Lung (tissue), 12 donors: ENCODE data around the gene CD300A. TPM values are rescaled to one million over a fixed set of nuclear protein-coding genes. Genes with fewer than 3 reads are reported as not detected.

ENCODE experiments used
- ATAC-seq: fragments of 200-7000 bp; cut with Tn5 transposase; one replicate; pipeline ENCODE4 v1.9.1; 2020; ENCODE audit warnings: moderate number of reproducible peaks; ENCODE audit not compliant: insufficient read depth, low FRiP score
- DNase-seq, 3 donors: peaks; one replicate each; pipeline ENCODE4 v3.0.0-alpha.2; 2013 to 2017
- H3K27ac ChIP-seq, 2 donors: one replicate each; pipeline ENCODE4 v1.5.1; 2013; ENCODE audit warnings: mild to moderate bottlenecking in 2 of 2, moderate library complexity in 2 of 2, control low read depth in 1 of 2, inconsistent platforms in 1 of 2, low read depth in 1 of 2, low read length in 1 of 2
- H3K27me3 ChIP-seq, 3 donors: one replicate each; pipeline ENCODE4 v1.5.1; 2013; ENCODE audit warnings: low read length in 2 of 3; ENCODE audit not compliant: control insufficient read depth in 3 of 3, insufficient read depth in 3 of 3
- H3K36me3 ChIP-seq, 4 donors: one replicate each; pipeline ENCODE4 v1.5.1; 2013; ENCODE audit warnings: low read length in 4 of 4, mild to moderate bottlenecking in 1 of 4, moderate library complexity in 1 of 4; ENCODE audit not compliant: control insufficient read depth in 4 of 4, insufficient read depth in 4 of 4
- H3K4me1 ChIP-seq, 5 donors: one replicate each; pipeline ENCODE4 v1.5.1; 2013; ENCODE audit warnings: low read length in 5 of 5, mild to moderate bottlenecking in 2 of 5, moderate library complexity in 1 of 5; ENCODE audit not compliant: control insufficient read depth in 5 of 5, insufficient read depth in 5 of 5
- H3K4me3 ChIP-seq: one replicate; pipeline ENCODE4 v1.5.1; 2013; ENCODE audit warnings: mild to moderate bottlenecking, control low read depth, moderate library complexity
- H3K9ac ChIP-seq, 2 donors: one replicate each; pipeline ENCODE4 v1.5.1; 2013; ENCODE audit warnings: low read length in 2 of 2, control low read depth in 1 of 2; ENCODE audit not compliant: insufficient read depth in 1 of 2
- H3K9me3 ChIP-seq, 4 donors: one replicate each; pipeline ENCODE4 v1.5.1; 2013; ENCODE audit warnings: low read length in 3 of 4, mild to moderate bottlenecking in 1 of 4, moderate library complexity in 1 of 4; ENCODE audit not compliant: control insufficient read depth in 4 of 4, insufficient read depth in 3 of 4
- CTCF ChIP-seq: IDR thresholded peaks from 2 replicates; pipeline ENCODE4 v1.5.1; 2012; ENCODE audit warnings: mild to moderate bottlenecking; ENCODE audit errors: control extremely low read depth, extremely low read depth
- WGBS, 2 donors: extraction: QIAGEN DNeasy Blood & Tissue Kit; methylation state at CpG; one replicate each; pipeline ENCODE4 v1.1.7; 2013; 5-methylcytosine and 5-hydroxymethylcytosine counted together
- polyA plus RNA-seq, 2 donors: library from polyadenylated mRNA; stranded (reverse); fragments of 200-250 nt; gene quantifications; one replicate each; pipeline ENCODE4 v1.2.1, GENCODE V29; 2013
- total RNA-seq, 2 donors: library from RNA; depleted of rRNA in 1 of 2; stranded (reverse); fragments of >200 nt in 1 of 2; gene quantifications; one replicate each; pipeline ENCODE4 v1.2.1, GENCODE V29; 2014 to 2021
- donor health status: control.
- donor health status: control.
- donor health status: Bipolar disorder and iron deficiency.
- donor health status: healthy.
- donor health status: DM: yes; HTN: yes; CAD: no.

Gene CD300A
- total and polyA plus RNA-seq, 4 donors = 8.0 to 66.3 (median 16.9) TPM

- no peak overlapping the region for H3K4me3 ChIP-seq
- no peaks in the 10 kb centered on the region for H3K36me3 ChIP-seq
- no peaks in the 10 kb centered on the region for H3K27me3 ChIP-seq
- no peak for TF ChIP-seq CTCF
- no peak overlapping the region for H3K9ac ChIP-seq
- DNase-seq (no peak), ATAC-seq (no peak)
- no peak overlapping the region for H3K27ac ChIP-seq
- 73 to 92% methylated on average over 5 to 6 of the region's 6 CpGs for WGBS, 2 donors
- peaks cover 5 to 31% (median 22%) of the 10 kb centered on the region in 5 donors for H3K4me1 ChIP-seq
- no peaks in the 10 kb centered on the region for H3K9me3 ChIP-seq
Observed at GRCh38 chr17:74451557-74451956, 14.9 kb upstream of the CD300A start.

GRCh38 chr17:74452033-74452840 is 14.2 kb upstream of the CD300A start:
- TF ChIP-seq CTCF = no peak
- H3K4me1 ChIP-seq = peaks cover 5 to 28% (median 17%) of the 10 kb centered on the region in 5 donors
- no peaks in the 10 kb centered on the region for H3K27me3 ChIP-seq
- H3K9ac ChIP-seq = no peak overlapping the region
- ATAC-seq (no peak), DNase-seq (no peak)
- no peak overlapping the region for H3K4me3 ChIP-seq
- no peaks in the 10 kb centered on the region for H3K36me3 ChIP-seq
- 53 to 66% methylated on average over 16 of the region's 16 CpGs for whole genome bisulfite sequencing, 2 donors
- no peaks in the 10 kb centered on the region for H3K9me3 ChIP-seq
- peak overlapping the region in 1 of 2 donors; percentile 6 for H3K27ac ChIP-seq

- no peak for TF ChIP-seq CTCF
- no peak for DNase-seq
- peaks cover 5 to 28% (median 17%) of the 10 kb centered on the region in 5 donors for H3K4me1 ChIP-seq
- peak overlapping the region; percentile 62 to 67 for H3K27ac ChIP-seq
- 51 to 64% methylated on average over 22 of the region's 22 CpGs for WGBS, 2 donors
- no peak for ATAC-seq
- no peak overlapping the region for H3K4me3 ChIP-seq
- H3K9me3 ChIP-seq = no peaks in the 10 kb centered on the region
- H3K9ac ChIP-seq = peak overlapping the region in 1 of 2 donors; percentile 23
- no peaks in the 10 kb centered on the region for H3K36me3 ChIP-seq
- no peaks in the 10 kb centered on the region for H3K27me3 ChIP-seq
Observed at GRCh38 chr17:74452841-74453661, 13.4 kb upstream of the CD300A start.
